MM.1S (cell line): ENCODE results near the gene ERVK3-1.

Source experiments
- DNase-seq: peaks from one replicate; pipeline ENCODE4 v3.0.0-alpha.2; 2015
- H2AFZ ChIP-seq: fragments of 300-600 bp; sonication (generic); 2 replicates; pipeline ENCODE4 v1.6.0; 2016; ENCODE audit warnings: antibody characterized with exemption, low read length
- H3F3A ChIP-seq: fragments of 300-600 bp; sonication (generic); 2 replicates; pipeline ENCODE4 v1.6.1; 2016; ENCODE audit warnings: mild to moderate bottlenecking, antibody characterized with exemption, low read length, moderate library complexity, mixed read lengths; ENCODE audit not compliant: insufficient read depth
- H3K27ac ChIP-seq: fragments of 300-600 bp; sonication (generic); 2 replicates; pipeline ENCODE4 v1.5.1; 2016; ENCODE audit warnings: mild to moderate bottlenecking, low read length
- H3K27me3 ChIP-seq: fragments of 300-600 bp; sonication (generic); replicated peaks from 2 replicates; pipeline ENCODE4 v1.6.0; 2016; ENCODE audit warnings: low read length; ENCODE audit not compliant: insufficient read depth
- H3K36me3 ChIP-seq: fragments of 300-600 bp; sonication (generic); replicated peaks from 2 replicates; pipeline ENCODE4 v1.6.1; 2016; ENCODE audit warnings: mild to moderate bottlenecking, low read length, mixed read lengths; ENCODE audit not compliant: insufficient read depth
- H3K4me1 ChIP-seq: fragments of 300-600 bp; sonication (generic); 2 replicates; pipeline ENCODE4 v1.6.1; 2016; ENCODE audit warnings: low read length, mixed read lengths
- H3K4me2 ChIP-seq: fragments of 300-600 bp; sonication (generic); 2 replicates; pipeline ENCODE4 v1.6.0; 2016; ENCODE audit warnings: low read depth, low read length
- H3K4me3 ChIP-seq: fragments of 300-600 bp; sonication (generic); 2 replicates; pipeline ENCODE4 v1.5.1; 2016; ENCODE audit warnings: low read length, mixed read lengths
- H3K79me2 ChIP-seq: fragments of 300-600 bp; sonication (generic); 2 replicates; pipeline ENCODE4 v1.6.1; 2016; ENCODE audit warnings: mixed run types, low read length, mixed read lengths
- H3K9ac ChIP-seq: fragments of 300-600 bp; sonication (generic); 2 replicates; pipeline ENCODE4 v1.6.1; 2016; ENCODE audit warnings: low read length, mixed read lengths
- H3K9me2 ChIP-seq: fragments of 300-600 bp; sonication (generic); replicated peaks from 2 replicates; pipeline ENCODE4 v1.6.1; 2016; ENCODE audit warnings: mild to moderate bottlenecking, low read length, mixed read lengths; ENCODE audit not compliant: insufficient read depth
- H3K9me3 ChIP-seq: fragments of 300-600 bp; sonication (generic); replicated peaks from 2 replicates; pipeline ENCODE4 v1.6.1; 2016; ENCODE audit warnings: mild to moderate bottlenecking, low read length, mixed read lengths; ENCODE audit not compliant: insufficient read depth
- H4K20me1 ChIP-seq: fragments of 300-600 bp; sonication (generic); 2 replicates; pipeline ENCODE4 v1.6.1; 2016; ENCODE audit warnings: mild to moderate bottlenecking, low read length, moderate library complexity, mixed read lengths; ENCODE audit not compliant: insufficient read depth
- EZH2 ChIP-seq: fragments of 300-600 bp; sonication (generic); optimal IDR thresholded peaks from 2 replicates; pipeline ENCODE3; 2017; ENCODE audit warnings: low read depth, mild to moderate bottlenecking, antibody characterized with exemption, low read length, mixed read lengths
- EZH2phosphoT487 ChIP-seq: fragments of 300-600 bp; sonication (generic); IDR thresholded peaks from 2 replicates; pipeline ENCODE4 v1.6.1; 2018; ENCODE audit warnings: antibody characterized with exemption, low read length
- TF ChIP-seq, protein P1 (sequence below): fragments of 300-600 bp; sonication (generic); IDR thresholded peaks from 2 replicates; pipeline ENCODE4 v1.5.1; 2016; ENCODE audit warnings: antibody characterized with exemption, low read length, mixed read lengths

Gene ERVK3-1

DNA sequence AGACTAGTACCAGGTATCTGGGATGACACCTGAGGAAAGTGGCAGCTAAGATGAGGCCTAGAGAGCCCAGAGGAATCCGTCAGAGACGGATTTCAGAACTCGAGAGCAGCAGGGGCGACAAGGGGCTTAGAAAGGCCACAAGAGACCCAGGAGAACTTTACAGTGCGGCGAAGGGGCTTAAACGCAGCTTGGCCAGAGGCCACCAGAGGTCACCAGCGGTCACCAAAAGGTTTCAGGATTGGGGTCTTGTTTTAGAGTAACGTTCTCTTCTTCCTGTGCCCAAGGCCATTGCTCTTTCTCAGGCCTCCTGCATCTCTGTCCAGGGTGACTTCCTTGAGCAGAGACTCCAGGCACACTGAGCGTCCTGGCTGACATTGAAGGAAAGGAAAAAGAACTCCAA is 23.8 kb downstream of the ERVK3-1 start:
- H4K20me1 ChIP-seq = no peaks in the 10 kb centered on the region
- H3K4me1 ChIP-seq = peaks cover 7% of the 10 kb centered on the region; the same call in 1 of the 2 replicates
- H3K9me3 ChIP-seq = no peaks in the 10 kb centered on the region
- no peak overlapping the region for H2AFZ ChIP-seq
- no peak for DNase-seq
- no peaks in the 10 kb centered on the region for H3K36me3 ChIP-seq
- H3K79me2 ChIP-seq = peaks cover 10% of the 10 kb centered on the region
- H3K9me2 ChIP-seq = no peaks in the 10 kb centered on the region
- no peaks in the 10 kb centered on the region for H3K27me3 ChIP-seq
- H3F3A ChIP-seq = no peaks in the 10 kb centered on the region
- no peak overlapping the region for H3K4me2 ChIP-seq
- no peak overlapping the region for H3K27ac ChIP-seq
- H3K4me3 ChIP-seq = no peak overlapping the region
- no peak overlapping the region for H3K9ac ChIP-seq
- TF ChIP-seq, protein P1, sequence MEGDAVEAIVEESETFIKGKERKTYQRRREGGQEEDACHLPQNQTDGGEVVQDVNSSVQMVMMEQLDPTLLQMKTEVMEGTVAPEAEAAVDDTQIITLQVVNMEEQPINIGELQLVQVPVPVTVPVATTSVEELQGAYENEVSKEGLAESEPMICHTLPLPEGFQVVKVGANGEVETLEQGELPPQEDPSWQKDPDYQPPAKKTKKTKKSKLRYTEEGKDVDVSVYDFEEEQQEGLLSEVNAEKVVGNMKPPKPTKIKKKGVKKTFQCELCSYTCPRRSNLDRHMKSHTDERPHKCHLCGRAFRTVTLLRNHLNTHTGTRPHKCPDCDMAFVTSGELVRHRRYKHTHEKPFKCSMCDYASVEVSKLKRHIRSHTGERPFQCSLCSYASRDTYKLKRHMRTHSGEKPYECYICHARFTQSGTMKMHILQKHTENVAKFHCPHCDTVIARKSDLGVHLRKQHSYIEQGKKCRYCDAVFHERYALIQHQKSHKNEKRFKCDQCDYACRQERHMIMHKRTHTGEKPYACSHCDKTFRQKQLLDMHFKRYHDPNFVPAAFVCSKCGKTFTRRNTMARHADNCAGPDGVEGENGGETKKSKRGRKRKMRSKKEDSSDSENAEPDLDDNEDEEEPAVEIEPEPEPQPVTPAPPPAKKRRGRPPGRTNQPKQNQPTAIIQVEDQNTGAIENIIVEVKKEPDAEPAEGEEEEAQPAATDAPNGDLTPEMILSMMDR = peak; percentile 29
- no peak for TF ChIP-seq EZH2phosphoT487

DNA sequence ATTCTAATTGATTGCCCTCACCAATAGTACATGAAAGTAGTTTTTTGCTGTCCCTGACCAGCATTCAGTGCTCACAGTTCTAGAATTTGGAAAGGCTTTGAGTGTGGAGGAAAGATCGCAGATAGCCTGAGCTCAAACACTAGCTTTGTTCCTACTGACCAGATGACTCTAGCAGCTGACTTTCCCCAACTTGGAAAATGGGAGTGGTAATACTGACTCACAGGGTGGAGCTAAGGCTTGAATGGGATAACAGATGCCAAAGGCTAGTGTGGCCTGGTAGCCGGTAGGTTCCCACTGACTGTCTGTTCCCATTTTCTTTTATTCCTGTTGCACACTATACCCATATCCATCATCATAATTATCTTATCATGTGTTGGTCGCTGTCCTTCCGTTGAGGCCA is 25.3 kb downstream of the ERVK3-1 start:
- Histone ChIP-seq H3K36me3 (0 out of 2 replicates have a peak, but pooled peaks cover 3% of the 10 kb centered on the region), H3K27me3 (no peaks in the 10 kb centered on the region), H3K4me3 (no peak overlapping the region), H3K4me2 (no peak overlapping the region), H2AFZ (no peak overlapping the region), H3F3A (no peaks in the 10 kb centered on the region), H3K27ac (no peak overlapping the region), H3K9me2 (no peaks in the 10 kb centered on the region), H3K9ac (no peak overlapping the region), H3K9me3 (no peaks in the 10 kb centered on the region), H4K20me1 (no peaks in the 10 kb centered on the region), H3K4me1 (peaks cover 6% of the 10 kb centered on the region; the same call in 1 of the 2 replicates), H3K79me2 (peaks cover 10% of the 10 kb centered on the region)
- TF ChIP-seq, protein P1 = no peak
- TF ChIP-seq EZH2phosphoT487 (no peak), EZH2 (no peak)
- no peak for DNase-seq

DNA sequence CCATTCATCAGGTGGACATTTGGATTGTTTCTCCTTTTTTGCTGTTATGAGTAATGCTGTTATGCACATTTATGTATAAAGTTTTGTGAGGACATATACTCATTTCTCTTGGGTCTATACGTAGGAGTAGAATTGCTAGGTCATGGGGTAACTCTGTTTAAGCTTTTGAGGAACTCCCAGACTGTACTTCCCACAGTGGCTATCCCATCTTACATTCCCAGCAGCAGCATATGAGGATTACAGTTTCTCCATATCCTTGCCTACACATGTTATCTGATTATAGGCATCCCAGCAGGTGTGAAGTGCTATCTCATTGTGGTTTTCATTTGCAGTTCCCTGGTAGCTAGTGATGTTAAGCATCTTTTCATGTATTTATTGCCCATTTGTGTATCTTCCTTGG is 27.5 kb downstream of the ERVK3-1 start:
- H3K4me1 ChIP-seq = no peaks in the 10 kb centered on the region
- H3K27me3 ChIP-seq = no peaks in the 10 kb centered on the region
- no peak overlapping the region for H3K9ac ChIP-seq
- no peaks in the 10 kb centered on the region for H3K9me2 ChIP-seq
- H4K20me1 ChIP-seq = no peaks in the 10 kb centered on the region
- 0 out of 2 replicates have a peak, but pooled peaks cover 5% of the 10 kb centered on the region for H3K36me3 ChIP-seq
- H3K9me3 ChIP-seq = no peaks in the 10 kb centered on the region
- H3K27ac ChIP-seq = no peak overlapping the region
- DNase-seq = no peak
- H3K79me2 ChIP-seq = peaks cover 6% of the 10 kb centered on the region; the same call in 1 of the 2 replicates
- H3K4me2 ChIP-seq = no peak overlapping the region
- no peak for TF ChIP-seq EZH2
- TF ChIP-seq EZH2phosphoT487 = no peak
- TF ChIP-seq, protein P1 = no peak
- no peaks in the 10 kb centered on the region for H3F3A ChIP-seq
- H3K4me3 ChIP-seq = no peak overlapping the region
- H2AFZ ChIP-seq = no peak overlapping the region
